Measurements from ENCODE around the gene ARL17A.
"Not testable (repeated sequence)": the region's sequence is repeated elsewhere in the genome, so short reads cannot be mapped to it uniquely, and the experiment has no call there.

DNA sequence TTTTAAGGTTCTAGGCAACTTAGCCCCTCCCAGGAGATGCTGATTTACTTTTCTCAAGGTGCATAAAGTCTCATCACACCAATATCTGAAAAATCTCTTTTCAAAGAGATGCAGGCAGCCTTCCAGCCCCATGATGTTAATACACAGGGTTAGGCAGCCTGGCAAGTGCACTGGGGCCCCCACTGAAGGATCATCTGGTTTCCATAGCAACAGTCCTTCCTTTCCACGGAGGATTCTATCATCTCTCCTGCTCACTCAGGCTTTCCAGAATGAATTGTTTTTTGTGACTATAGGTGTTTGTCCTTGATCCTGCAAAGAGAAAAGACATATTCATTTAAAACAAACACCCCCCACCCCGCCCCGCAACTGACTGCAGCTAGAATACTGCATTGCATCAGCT, 6.0 kb upstream of the ARL17A start:
- TF ChIP-seq FOXK2 (IDR thresholded peaks at IDR 0.05); BHLHE40 (IDR thresholded peaks at IDR 0.05; ENCODE audit: borderline replicate concordance); TARDBP (IDR thresholded peaks at IDR 0.05); L3MBTL2 (conservative IDR thresholded peaks at IDR 0.05): not testable (repeated sequence)
- TF ChIP-seq, protein P1, sequence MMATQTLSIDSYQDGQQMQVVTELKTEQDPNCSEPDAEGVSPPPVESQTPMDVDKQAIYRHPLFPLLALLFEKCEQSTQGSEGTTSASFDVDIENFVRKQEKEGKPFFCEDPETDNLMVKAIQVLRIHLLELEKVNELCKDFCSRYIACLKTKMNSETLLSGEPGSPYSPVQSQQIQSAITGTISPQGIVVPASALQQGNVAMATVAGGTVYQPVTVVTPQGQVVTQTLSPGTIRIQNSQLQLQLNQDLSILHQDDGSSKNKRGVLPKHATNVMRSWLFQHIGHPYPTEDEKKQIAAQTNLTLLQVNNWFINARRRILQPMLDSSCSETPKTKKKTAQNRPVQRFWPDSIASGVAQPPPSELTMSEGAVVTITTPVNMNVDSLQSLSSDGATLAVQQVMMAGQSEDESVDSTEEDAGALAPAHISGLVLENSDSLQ (IDR thresholded peaks at IDR 0.05) = not testable (repeated sequence)

All from HEK293T (cell line).